Activated CD8-positive, alpha-beta memory T cell treated with anti-CD3 and anti-CD28 coated beads for 4 hours (primary cell): ENCODE data around the gene SMARCB1.

Experiments
- DNase-seq, 2 donors: peaks; one replicate each; pipeline ENCODE4 v3.0.0-alpha.2; 2020; ENCODE audit warnings: low read depth in 2 of 2

Gene SMARCB1

DNA sequence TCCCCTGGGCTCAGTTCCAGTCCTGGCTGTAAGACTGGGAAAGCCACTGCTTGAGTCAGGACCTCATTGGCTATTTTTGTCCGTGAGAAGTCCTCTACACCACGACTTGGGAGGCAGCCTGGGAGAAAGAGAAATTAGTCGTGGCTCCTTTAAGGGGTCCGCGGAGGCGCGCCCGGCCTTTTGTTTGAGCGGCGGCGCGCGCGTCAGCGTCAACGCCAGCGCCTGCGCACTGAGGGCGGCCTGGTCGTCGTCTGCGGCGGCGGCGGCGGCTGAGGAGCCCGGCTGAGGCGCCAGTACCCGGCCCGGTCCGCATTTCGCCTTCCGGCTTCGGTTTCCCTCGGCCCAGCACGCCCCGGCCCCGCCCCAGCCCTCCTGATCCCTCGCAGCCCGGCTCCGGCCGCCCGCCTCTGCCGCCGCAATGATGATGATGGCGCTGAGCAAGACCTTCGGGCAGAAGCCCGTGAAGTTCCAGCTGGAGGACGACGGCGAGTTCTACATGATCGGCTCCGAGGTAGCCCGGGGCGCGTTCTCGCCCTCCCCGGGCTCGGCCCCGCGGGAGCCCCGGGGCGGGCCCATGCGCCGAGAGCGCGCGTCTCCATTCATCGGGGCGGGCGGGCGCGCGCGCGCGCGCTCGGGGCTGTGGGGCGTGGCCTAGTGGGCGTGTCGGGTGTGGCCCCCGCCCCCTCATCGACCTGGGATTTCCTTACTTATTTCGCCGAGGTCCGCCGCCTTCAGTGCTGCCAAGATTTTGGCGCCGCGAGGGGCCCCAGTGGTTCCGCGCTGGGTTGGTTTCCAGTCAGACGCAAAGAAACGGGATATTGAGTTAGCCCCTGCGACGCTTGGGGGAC, at the start of gene SMARCB1:
Gene SMARCB1 (plus strand): TSS at position 215 of the 848 bp plus-strand sequence. CDS start 204 bp downstream, at position 419.
- peak; percentile 77 to 81 for DNase-seq

DNA sequence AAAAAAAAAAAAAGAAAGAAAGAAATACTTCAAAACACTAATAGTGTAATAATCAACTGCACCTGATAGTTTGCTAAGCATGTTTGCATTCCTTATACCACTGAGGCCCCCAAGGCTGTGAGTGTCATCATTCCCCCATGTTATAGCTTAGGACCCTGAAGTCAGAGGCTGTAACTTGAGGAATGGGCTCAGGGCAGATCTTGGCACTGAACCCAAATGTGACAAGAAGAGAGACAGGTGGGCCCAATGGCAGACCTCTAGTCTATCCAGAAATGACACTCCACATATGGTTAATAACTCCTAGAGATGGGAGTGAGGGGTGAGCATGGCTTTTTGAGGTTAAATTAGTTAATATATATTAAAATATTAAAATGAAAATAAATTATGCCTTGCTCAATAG, 49.1 kb upstream of the SMARCB1 start:
- no peak for DNase-seq

DNA sequence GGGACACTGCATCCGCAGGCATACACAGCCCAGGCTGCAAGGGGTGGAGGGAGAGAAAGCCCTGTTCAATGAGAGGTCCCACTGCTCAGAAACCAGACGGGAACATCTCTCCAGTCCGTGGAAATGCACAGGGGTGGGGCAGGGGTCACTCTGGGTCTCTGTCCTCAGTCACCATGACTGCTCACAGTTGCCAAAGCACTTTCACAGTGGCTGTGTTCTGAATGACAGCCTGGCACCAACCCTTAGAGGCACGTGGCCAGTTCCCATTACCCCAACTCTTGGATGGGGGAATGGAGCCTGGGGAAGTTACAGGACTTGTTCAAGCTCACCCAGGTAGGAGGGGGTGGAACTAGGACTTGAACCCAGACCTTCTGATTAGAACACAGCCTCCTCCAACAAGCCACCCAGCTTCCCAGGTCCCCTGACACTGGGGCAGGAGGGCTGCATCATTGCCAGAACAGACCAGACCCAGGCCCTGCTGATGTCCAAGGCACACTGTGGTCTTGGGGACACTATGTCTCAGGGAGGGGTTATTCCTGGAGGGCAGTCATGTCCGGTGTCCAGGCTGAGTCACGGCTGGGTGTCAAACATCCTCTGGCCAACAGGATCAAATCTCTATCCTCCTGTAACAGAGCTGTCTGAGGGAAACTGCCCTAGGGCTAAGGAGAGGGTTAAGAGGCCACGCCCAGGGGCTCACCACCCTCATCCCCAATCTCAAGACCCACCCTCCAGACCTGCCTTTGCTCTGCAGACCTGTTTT, 44.1 kb upstream of the SMARCB1 start:
- no peak for DNase-seq

DNA sequence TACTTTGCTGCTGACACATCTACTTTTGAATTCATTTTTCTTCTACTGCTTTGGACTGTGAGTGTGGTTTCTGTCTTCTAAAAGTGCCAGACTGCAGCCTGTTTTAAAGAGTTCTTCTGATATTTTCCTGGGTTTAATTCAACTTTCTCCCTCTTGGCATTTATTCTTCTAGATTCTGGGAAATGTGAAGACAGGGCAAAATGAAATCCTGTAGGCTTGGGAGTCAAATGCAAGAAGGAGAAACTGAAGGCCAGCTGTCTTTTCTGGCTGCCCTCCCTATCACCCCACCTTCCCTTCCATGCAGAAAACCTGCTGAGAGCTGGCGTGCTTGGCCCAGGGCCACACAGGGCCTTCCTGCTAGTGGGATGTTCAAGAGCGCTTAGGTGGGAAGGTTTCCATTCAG, 43.5 kb upstream of the SMARCB1 start:
- no peak for DNase-seq

DNA sequence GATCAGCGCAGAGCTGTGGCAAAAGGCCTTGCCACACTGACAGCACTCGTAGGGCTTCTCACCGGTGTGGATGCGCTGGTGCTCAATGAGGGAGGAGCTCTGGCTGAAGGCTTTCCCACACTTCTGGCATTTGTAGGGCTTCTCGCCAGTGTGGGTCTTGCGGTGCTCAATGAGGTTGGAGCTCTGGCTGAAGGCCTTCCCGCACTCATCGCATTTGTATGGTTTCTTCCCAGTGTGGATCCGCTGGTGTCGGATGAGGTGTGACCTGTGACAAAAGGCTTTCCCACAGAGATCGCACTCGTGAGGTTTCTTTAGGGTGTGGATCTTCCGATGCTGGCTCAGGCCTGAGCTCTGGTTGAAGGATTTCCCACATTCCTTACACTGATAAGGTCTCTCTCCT, 42.8 kb upstream of the SMARCB1 start:
- DNase-seq: no peak

DNA sequence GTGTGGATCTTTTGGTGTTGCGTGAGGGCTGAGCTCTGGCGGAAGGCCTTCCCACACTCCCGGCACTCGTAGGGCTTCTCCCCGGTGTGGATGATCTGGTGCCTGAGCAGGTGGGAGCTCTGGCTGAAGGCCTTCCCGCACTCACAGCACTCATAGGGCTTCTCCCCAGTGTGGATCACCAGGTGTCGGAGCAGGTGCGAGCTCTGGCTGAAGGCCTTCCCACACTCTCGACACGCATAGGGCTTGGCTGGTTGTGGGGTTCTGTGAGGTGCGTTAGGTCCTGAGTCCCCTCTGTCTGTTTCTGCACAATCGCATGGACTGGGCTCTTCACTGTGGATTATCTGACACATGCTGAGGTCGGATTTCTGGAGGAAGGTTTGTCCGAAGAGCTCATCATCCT, 42.3 kb upstream of the SMARCB1 start:
- DNase-seq: no peak

DNA sequence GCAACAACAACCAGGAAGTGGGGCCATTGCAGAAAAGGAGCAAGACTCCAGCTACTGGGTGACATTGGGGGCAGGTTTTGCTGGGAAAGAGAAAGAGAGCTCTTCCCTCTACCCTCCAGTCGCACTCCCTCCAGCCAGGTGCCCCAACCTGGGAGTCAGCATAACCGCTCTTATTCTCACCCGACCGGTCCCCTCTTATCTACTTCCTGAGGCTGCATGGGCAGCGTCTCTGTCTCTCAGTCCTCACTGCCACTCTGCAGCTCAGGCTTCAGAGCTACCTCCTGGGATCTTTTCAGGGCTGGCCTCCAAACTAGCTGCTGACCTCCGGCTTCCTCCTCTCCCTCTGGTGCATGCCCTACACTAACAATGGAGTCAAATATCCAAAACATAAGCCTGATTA, 41.0 kb upstream of the SMARCB1 start:
- DNase-seq: no peak

DNA sequence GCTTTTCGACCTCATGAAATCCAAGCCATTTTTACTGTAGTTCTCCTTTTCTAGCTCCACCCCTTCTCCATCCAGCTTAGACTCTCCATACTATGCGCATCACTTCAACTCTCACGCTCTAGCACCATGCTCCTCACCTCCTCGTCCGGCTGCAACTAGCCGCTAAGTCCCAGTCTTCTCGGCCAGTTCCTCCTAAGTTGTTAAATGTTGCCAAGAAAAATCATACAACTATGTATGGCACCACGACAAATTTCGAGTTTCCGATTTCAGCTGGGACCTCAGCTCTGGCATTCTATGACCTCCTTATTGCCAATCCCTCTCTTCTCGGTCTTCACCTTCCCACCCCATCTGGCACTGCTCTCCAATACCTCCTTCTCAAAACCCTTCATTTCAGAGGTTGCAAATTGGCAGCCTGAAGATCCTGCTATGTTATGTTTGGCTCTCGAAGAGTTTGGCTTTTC, 36.9 kb upstream of the SMARCB1 start:
- no peak for DNase-seq

DNA sequence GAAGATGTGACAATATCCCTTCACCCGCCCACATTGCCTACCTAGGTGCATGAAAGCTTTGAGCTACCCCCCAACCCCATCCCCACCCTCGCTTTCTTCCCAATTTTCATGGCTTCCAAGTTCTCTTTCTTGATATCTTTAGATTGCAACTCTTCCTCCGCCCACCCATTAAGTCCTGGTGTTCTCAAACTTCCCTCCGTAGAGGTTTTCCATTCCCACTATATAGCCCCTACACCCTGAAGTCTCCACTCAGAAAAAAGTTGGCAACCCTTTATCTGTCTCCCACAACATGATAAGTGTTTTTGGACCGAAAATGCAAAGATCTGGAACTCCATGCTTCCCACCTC, 36.4 kb upstream of the SMARCB1 start:
- no peak for DNase-seq

DNA sequence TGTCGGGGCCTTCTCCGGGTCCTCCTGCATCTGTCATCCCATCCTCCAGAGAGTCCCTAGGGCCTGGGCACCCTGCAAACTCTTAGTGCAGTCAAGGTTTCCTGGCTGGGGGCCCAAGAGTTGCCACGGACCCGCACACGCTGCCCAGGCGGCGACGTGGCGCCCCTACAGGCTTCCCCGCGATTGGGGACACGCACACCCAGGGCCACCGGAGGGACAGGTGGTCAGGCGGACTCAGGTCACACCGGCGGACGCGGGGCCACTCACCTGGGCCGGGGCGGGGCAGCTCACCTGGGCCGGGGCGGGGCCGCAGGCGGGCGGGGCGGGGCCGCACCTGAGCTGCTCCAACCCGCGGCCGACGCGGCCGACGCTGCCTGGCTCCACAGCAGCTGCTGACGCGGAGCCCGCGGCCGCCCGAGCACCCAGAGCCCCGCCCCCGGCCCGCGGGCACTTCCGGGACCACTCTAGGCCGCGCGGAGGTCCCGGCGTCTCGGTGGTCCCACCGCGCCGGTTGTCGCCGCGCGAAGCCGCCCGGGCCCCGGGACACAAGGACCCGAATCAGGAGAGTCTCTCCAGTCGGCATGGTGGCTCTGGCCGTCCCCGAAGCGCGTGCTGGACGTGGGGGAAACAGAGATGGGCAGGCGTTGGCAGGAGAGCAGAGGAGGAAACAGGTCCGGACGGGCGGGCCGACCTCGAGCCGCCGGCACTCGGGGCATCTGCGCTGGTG, 35.9 kb upstream of the SMARCB1 start, which contains the start of gene ZNF70:
Gene ZNF70 (minus strand): TSS at position 399 of the 727 bp plus-strand sequence. CDS start 5,972 bp downstream, outside the sequence.
- DNase-seq: peak; percentile 66 to 71

DNA sequence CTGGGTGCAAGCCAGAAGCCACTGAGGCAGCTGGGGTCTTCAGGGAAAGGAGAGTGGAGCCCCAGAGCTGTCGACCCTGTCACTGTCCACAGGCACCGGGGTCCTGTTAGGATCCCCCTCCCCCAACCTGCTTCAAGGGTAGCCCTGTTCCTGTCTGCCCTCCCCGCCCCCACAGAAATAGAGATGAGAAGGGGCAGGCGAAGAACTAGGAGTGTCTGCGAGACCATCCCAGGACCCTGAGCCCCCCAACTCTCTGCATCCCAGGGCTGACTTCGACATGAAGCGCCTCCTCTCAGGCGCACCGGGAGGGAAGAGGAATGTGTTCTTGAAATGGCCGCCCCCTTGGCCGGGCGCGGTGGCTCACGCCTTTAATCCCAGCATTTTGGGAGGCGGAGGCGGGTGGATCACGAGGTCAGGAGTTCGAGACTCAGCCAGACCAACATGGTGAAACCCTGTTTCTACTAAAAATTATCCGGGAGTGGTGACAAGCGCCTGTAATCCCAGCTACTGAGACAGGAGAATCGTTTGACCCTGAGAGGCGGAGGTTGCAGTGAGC, 35.2 kb upstream of the SMARCB1 start:
- DNase-seq: no peak

DNA sequence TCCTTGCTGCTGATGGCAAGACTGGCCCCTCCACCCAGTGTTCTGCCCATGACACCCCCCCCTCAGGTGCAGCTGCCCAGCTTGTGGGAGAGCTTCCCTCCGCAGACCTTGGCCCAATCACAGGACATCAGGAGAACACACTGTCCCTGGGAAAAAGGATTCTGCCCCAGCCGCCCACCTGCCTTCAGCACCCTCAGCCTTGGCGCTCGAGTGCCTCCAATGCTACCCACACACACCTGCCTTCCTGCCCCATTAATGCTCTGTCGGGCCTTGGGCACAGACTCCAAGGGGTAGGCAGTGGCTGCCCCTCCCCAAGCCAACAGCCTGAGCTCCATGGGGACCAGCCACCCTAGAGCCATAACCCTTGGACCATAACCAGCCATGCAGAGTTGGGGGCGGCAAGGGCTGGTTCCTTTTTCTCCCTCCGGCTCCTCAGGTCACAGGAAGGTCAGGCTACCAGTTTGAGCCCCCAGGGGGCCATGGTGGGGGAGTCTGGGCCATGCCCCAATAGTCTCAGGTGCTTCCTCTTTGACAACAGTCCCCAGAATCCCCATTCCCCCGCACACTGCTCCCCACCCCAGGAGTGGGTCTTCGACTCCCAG, 34.6 kb upstream of the SMARCB1 start:
- DNase-seq: no peak

DNA sequence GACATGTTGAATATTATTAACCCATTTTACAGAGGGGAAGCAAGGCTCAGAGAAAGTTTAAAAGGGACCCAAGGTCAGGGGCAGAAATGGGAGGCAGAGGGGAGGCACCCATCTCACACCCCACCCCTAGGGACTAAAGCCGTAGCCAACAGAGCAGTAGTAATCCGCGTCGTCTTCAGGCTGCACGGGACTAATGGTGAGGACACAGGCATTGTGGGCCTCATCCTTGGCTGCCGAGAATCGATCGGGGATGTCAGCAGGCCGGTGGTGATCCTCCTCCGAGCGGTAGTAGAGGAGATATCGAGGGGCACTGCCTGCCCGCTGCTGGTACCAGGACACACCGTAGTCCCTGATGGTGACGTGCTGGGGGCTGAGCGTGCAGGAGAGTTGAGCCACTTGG, 34.0 kb upstream of the SMARCB1 start:
- DNase-seq: no peak

DNA sequence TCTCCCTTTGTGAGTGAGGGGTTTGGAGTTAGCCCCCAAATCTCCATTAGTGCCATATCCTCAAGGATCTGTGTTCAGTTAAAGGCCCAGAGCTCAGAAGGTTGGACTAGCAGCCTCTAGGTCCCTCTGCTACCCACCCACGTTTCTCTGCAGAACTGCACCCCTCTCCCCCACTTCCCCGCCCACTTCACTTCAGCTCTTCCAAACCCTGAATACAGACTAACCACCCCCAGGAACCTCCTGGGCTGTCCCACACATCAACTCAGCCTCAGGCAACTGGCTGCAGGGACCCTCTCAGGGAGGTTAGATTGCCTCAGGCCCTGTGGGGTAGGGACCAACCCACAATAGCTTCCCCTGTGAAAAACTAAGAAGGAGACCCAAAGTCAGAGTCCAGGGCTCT, 33.4 kb upstream of the SMARCB1 start:
- no peak for DNase-seq

DNA sequence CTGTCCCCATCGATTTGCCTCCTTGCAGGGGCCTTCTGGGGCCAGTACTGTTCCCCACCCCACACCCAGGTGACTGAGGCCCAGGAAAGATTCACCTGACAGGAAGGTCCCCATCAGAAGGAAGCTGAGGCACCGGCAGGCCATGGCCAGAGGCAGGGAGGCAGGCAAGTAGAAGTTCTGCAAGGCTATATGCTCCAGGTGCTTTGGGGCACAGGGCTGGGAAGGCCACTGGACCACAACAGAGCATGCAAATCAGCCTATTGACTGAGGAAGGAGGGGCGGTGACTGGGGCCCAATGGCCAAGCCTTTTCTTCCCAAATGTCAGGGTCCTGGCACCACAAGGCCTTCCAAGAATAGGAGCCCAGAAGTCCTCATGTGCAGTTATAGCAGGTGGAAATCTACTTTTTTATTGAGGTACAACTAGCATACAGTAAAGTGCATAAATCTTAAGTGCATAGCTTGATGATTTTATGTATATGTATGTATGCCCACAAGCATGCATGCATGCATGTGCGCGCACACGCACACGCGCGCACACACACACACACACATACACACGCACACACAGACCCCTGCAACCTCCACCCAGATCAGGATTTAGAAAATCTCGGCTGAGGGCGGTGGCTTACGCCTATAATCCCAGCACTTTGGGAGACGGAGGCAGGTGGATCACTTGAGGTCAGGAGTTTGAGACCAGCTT, 32.4 kb upstream of the SMARCB1 start, which contains the start of gene VPREB3:
Gene VPREB3 (minus strand): TSS at position 206 of the 700 bp plus-strand sequence. CDS start 62 bp downstream, at position 144.
- no peak for DNase-seq

DNA sequence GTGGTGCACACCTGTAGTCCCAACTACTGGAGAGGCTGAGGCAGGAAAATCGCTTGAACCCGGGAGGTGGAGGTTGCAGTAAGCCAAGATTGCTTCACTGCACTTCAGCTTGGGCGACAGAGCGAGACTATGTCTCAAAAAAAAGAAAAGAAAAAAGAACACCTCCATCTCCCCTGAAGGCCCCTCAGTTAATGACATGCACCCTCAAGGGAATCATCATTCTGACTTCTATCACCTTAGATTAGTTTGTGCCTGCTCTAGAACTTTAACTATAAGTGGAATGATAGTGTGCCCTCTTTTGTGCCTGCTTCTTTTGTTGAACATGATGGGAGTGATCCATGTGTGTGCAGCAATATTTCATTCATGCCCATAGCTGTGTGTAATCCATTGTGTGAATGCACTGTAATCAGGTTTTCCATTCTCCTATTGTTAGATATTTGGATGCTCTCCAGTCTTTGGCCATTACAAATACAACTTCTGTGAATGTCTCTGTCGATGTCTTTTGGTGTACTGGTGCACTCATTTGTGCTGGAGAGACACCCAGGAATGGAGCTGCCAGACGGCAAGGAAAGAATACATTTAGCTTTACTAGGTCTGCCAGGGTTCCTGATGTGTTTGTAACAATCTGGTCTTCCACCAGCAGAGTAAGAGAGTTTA, 31.7 kb upstream of the SMARCB1 start:
- no peak for DNase-seq

DNA sequence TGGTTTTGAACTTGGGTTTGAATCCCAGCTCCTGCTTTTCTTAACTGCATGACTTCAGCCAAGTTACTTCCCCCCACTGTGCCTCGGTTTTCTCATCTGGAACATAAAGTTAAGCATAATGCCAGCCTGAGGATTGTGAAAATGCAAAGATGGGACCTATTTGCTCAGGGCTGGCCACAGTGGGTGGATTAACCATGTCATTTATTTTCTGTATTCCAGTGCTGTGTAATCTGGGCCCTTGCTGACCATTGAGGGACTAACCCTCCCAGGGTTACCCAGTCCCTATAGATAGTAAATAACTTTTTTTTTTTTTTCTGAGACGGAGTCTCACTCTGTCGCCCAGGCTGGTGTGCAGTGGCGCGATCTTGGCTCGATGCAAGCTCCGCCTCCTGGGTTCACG, 31.1 kb upstream of the SMARCB1 start:
- DNase-seq: no peak

DNA sequence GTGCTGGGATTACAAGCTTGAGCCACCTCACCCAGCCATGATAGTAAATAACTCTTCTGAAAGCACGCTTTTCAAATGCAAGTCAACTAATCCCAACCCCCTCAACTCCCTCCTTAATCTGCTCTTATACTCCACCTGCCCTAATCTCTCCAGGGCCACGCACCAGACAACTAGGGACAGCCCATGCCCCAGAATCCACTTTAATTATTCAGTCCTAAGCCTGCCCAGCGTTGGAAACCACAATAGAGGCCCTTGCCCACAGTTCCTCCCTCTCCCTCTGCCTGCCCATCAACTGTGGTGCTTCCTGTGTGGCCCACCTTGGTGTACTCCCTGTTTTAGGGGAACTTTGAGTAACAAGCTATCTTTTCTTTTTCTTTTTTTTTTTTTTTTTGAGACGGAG, 29.9 kb upstream of the SMARCB1 start:
- no peak for DNase-seq

DNA sequence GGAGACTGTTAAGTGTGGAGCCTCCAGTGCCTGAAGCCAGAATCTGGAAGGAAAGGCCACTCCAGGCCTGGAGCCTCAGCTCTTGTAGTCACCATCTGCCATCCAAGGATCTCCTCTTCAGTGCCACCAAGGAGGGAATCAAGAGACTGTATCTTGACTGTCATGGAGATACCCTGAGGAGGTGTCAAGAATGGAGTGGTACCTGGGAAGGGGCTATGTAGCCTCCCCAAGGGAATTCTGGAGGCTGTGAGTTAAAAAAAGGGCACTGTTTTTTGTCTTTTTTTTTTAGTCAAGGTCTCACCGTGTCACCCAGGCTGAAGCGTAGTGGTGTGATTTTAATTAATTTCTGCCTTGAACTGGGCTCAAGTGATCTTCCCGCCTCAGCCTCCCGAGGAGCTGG, 27.2 kb upstream of the SMARCB1 start:
- no peak for DNase-seq

DNA sequence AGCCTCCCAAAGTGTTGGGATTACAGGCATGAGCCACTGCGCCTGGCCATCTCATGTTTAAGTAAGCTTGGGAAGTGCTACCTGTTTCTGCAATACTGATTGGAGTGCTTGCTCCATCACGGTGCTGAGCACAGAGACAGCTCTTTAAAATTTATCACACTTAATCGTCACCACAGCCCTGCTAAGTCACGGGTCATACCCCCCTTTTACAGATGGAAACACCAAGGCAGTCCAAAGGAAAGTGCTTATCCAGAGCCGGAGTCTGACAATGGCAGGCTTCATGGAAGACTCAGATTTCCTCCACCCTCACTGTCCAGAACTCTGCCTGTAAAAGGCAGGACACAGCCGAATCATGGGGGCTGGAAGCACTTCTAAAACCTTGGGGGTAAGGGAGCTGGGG, 26.7 kb upstream of the SMARCB1 start:
- no peak for DNase-seq
